Endothelial cell of umbilical vein (primary cell): ENCODE results near the gene KCNE4. TPM values are rescaled to one million over a fixed set of nuclear protein-coding genes. Genes with fewer than 3 reads are reported as not detected.

Experiments
- BruUV-seq: library from RNA; stranded (reverse); fragments of 400-500 nt; replicated peaks from 2 replicates; lab custom pipeline; 2021; lab: Mats Ljungman, UMichigan
- CTCF ChIA-PET: fragments of 300-600, 350-600 bp; sonication (Branson Sonifier 250); formaldehyde crosslinking; loops from one replicate; lab custom pipeline; 2021; ENCODE audit warnings: antibody characterized with exemption, inconsistent platforms; lab: Charles Lee
- POLR2A ChIA-PET: fragments of 300-600, 350-600 bp; sonication (Branson Sonifier 250); formaldehyde crosslinking; loops from one replicate; lab custom pipeline; 2021; ENCODE audit warnings: antibody characterized with exemption, inconsistent platforms; lab: Charles Lee
- DNase-seq: peaks from one replicate; pipeline ENCODE4 v3.0.0-alpha.2; 2011; ENCODE audit warnings: low read depth, low spot score
- FAIRE-seq: peaks from 2 replicates; lab custom pipeline; 2011; peaks lifted over from hg19 to GRCh38; lab: Jason Lieb, UNC
- H2AFZ ChIP-seq: 2 replicates; pipeline ENCODE4 v1.6.0; 2012; ENCODE audit warnings: low read depth, low read length, control low read depth, inconsistent platforms
- H3K27ac ChIP-seq: 2 replicates; pipeline ENCODE4 v1.5.1; 2011; ENCODE audit warnings: low read depth, mild to moderate bottlenecking, control low read depth, low read length, moderate library complexity; ENCODE audit not compliant: insufficient read depth
- H3K27me3 ChIP-seq, 2 experiments: 2 replicates each; pipeline versions ENCODE4 v1.6.0 to v1.6.1; 2011; ENCODE audit warnings: low read length in 2 of 2, mixed read lengths in 1 of 2; ENCODE audit not compliant: control insufficient read depth in 2 of 2, insufficient read depth in 2 of 2
- H3K36me3 ChIP-seq, 2 experiments: 2 replicates in 1 of 2; 3 replicates in 1 of 2; pipeline ENCODE4 v1.5.1; 2011; ENCODE audit warnings: low read length in 2 of 2, mild to moderate bottlenecking in 1 of 2, moderate library complexity in 1 of 2; ENCODE audit not compliant: control insufficient read depth in 2 of 2, insufficient read depth in 2 of 2; ENCODE audit errors: extremely low read depth in 1 of 2
- H3K4me1 ChIP-seq: 3 replicates; pipeline ENCODE4 v1.5.1; 2011; ENCODE audit warnings: mild to moderate bottlenecking, low read length; ENCODE audit not compliant: control insufficient read depth, insufficient read depth; ENCODE audit errors: extremely low read depth
- H3K4me2 ChIP-seq: 2 replicates; pipeline ENCODE4 v1.6.1; 2011; ENCODE audit warnings: low read length, control low read depth, mixed read lengths; ENCODE audit not compliant: insufficient read depth
- H3K4me3 ChIP-seq, 3 experiments: fragments of 200-600 bp in 1 of 3; sonication (generic), shearing (Covaris generic) in 1 of 3; replicated peaks in 1 of 3; 2 replicates each; pipeline ENCODE4 v1.5.1; 2011 to 2016; ENCODE audit warnings: control low read depth in 3 of 3, low read length in 3 of 3, mild to moderate bottlenecking in 2 of 3, inconsistent platforms in 1 of 3, low read depth in 1 of 3, moderate library complexity in 1 of 3; ENCODE audit not compliant: insufficient read depth in 1 of 3
- H3K79me2 ChIP-seq: 2 replicates; pipeline ENCODE4 v1.6.0; 2012; ENCODE audit warnings: low read length, inconsistent platforms; ENCODE audit not compliant: control insufficient read depth, insufficient read depth
- H3K9ac ChIP-seq: replicated peaks from 2 replicates; pipeline ENCODE3; 2011; ENCODE audit warnings: low read length, control low read depth; ENCODE audit not compliant: insufficient read depth; ENCODE audit errors: extremely low read depth
- H3K9me1 ChIP-seq: replicated peaks from 3 replicates; pipeline ENCODE4 v1.6.0; 2011; ENCODE audit warnings: mild to moderate bottlenecking, low read length; ENCODE audit not compliant: control insufficient read depth, insufficient read depth; ENCODE audit errors: extremely low read depth
- H3K9me3 ChIP-seq: replicated peaks from 2 replicates; pipeline ENCODE4 v1.5.1; 2012; ENCODE audit warnings: low read length, inconsistent platforms; ENCODE audit not compliant: control insufficient read depth, insufficient read depth
- H4K20me1 ChIP-seq: replicated peaks from 2 replicates; pipeline ENCODE3; 2011; ENCODE audit warnings: mild to moderate bottlenecking, low read length; ENCODE audit not compliant: control insufficient read depth, insufficient read depth; ENCODE audit errors: extremely low read depth
- CTCF ChIP-seq, 2 donors: IDR thresholded peaks; 1 replicate in 1 of 2; 2 replicates in 1 of 2; pipeline ENCODE4 v1.5.1; 2011; ENCODE audit warnings: low read length in 2 of 2, mild to moderate bottlenecking in 2 of 2, moderate library complexity in 2 of 2, control low read depth in 1 of 2, inconsistent platforms in 1 of 2, low read depth in 1 of 2; ENCODE audit not compliant: insufficient read depth in 1 of 2; ENCODE audit errors: extremely low read depth in 1 of 2
- EZH2 ChIP-seq: IDR thresholded peaks from 2 replicates; pipeline ENCODE4 v1.6.1; 2012; ENCODE audit warnings: borderline replicate concordance, low read depth, mild to moderate bottlenecking, moderate library complexity, low read length, inconsistent platforms; ENCODE audit not compliant: severe bottlenecking
- FOS ChIP-seq: IDR thresholded peaks from 2 replicates; pipeline ENCODE4 v1.6.1; 2011; ENCODE audit warnings: mild to moderate bottlenecking, low read length, moderate library complexity, borderline replicate concordance; ENCODE audit not compliant: insufficient read depth
- GATA2 ChIP-seq: IDR thresholded peaks from 2 replicates; pipeline ENCODE4 v1.7.0; 2011; ENCODE audit warnings: low read depth, mild to moderate bottlenecking, moderate library complexity, mixed read lengths, low read length; ENCODE audit not compliant: insufficient read length, insufficient read depth
- JUN ChIP-seq: IDR thresholded peaks from 2 replicates; pipeline ENCODE4 v1.6.1; 2011; ENCODE audit warnings: borderline replicate concordance, low read depth; ENCODE audit not compliant: insufficient read length, insufficient read depth
- MAX ChIP-seq: IDR thresholded peaks from 2 replicates; pipeline ENCODE4 v1.6.1; 2011; ENCODE audit not compliant: insufficient read depth, insufficient read length
- MYC ChIP-seq: IDR thresholded peaks from one replicate; pipeline ENCODE4 v1.6.1; 2011; ENCODE audit warnings: mild to moderate bottlenecking, low read depth, low read length
- POLR2A ChIP-seq: IDR thresholded peaks from 2 replicates; pipeline ENCODE4 v1.6.1; 2012; ENCODE audit warnings: low read depth, mild to moderate bottlenecking, control low read depth, low read length
- POLR2AphosphoS5 ChIP-seq: IDR thresholded peaks from 2 replicates; pipeline ENCODE4 v1.6.1; 2012; ENCODE audit warnings: low read depth, mild to moderate bottlenecking, control low read depth, low read length, moderate library complexity; ENCODE audit not compliant: insufficient read depth
- dilution Hi-C: fragments of 300-500 bp; cut with MboI; formaldehyde crosslinking; loops from one replicate; pipeline ENCODE4 v1.15.0; 2019; ENCODE audit warnings: low sequenced_read_pairs; ENCODE audit not compliant: extremely low pct_ligation_motif_present
- intact Hi-C: fragments of 100-400 bp; cut with micrococcal nuclease; formaldehyde crosslinking; loops from one replicate; pipeline ENCODE4 v1.10.0; 2022
- polyA plus RNA-seq, 4 experiments: library from polyadenylated mRNA; depleted of rRNA in 3 of 4; stranded (reverse) in 3 of 4; unstranded in 1 of 4; fragments of >200 nt; gene quantifications; 2 replicates each; pipeline versions ENCODE4 v1.2.1 to v1.2.3, GENCODE V29; 2011 to 2012; ENCODE audit warnings: missing spikeins in 1 of 4
- total RNA-seq: library from RNA; stranded (reverse); gene quantifications from 2 replicates; pipeline ENCODE4 v1.2.3, GENCODE V29; 2021

KCNE4 gene
- total and polyA plus RNA-seq, 2 donors (not counting 3 experiments of a cell fraction or from before 2014, with no cell fraction given), result 0.01 TPM; not detected in 1

- H3K4me2 ChIP-seq, result no peak overlapping the region
- DNase-seq (no peak), FAIRE-seq (no peak)
- no peak overlapping the region for H3K9ac ChIP-seq
- H3K4me1 ChIP-seq, result no peaks in the 10 kb centered on the region
- H2AFZ ChIP-seq, result no peak overlapping the region
- no peak overlapping the region for H3K27ac ChIP-seq
- dilution Hi-C loops (no loop called here), intact Hi-C loops (no loop called here)
- no peaks in the 10 kb centered on the region for H3K9me3 ChIP-seq
- TF ChIP-seq MAX (no peak), EZH2 (no peak), CTCF (IDR thresholded peaks at IDR 0.05; ENCODE audit: extremely low read depth in 1 of 2, insufficient read depth in 1 of 2, low read depth in 1 of 2, low read length in 2 of 2) (no peak), POLR2AphosphoS5 (no peak), FOS (no peak), JUN (no peak), MYC (no peak), GATA2 (no peak), POLR2A (no peak)
- ChIA-PET POLR2A (no interaction called here), CTCF (no interaction called here)
- no peaks in the 10 kb centered on the region for H3K9me1 ChIP-seq
- H3K79me2 ChIP-seq, result no peaks in the 10 kb centered on the region
- H4K20me1 ChIP-seq, result no peaks in the 10 kb centered on the region
- no peak overlapping the region for H3K4me3 ChIP-seq
- no TSS peak for BruUV-seq
- H3K27me3 ChIP-seq, result peaks cover 0 to 2% of the 10 kb centered on the region in 2 experiments
- no peaks in the 10 kb centered on the region for H3K36me3 ChIP-seq
Observed at GRCh38 chr2:223020971-223021675, 30.9 kb upstream of the KCNE4 start.
